Measurements from ENCODE around the gene AQP7.
"Not testable (repeated sequence)": the region's sequence is repeated elsewhere in the genome, so short reads cannot be mapped to it uniquely, and the experiment has no call there.

AQP7 gene

DNA sequence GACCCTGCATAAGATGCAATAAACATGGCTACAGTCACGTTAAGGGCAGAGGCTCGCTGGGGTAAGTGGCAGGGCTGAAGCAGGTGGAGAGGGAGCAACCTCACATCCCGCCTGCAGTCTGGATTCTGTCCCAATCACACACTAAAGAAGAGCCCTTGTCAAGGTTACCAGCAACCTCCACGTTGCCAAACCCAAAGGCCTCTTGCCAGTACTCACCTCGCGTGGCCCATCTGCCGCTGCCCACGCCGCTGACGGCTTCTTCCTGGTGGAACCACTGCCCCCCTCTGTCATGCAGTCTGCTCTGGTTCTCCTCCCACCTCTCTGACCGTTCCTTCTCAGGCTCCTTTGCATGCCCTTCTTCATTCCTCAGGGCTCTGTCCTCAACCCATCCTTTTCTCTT lies 8.8 kb downstream of the AQP7 start:
- no peak for DNase-seq

DNA sequence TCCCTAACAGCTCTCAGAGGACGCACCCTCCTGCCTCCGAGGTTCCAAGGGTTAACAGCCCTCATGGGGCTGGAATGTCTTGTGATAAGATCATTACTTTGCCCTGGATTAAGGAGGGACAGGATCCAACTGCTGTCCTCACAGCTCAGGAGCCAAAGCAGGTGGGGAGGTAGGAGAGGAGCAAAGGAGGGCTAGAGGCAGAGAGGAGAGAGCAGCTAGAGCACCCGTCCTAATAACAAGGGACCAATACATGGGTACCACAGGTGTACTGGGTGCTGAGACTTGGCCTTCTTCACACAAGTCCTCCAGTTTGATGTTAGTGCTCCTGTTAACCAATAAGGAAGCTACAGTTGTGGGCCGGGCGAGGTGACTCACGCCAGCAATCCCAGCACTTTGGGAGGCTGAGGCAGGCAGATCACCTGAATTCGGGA lies 9.8 kb downstream of the AQP7 start:
- DNase-seq = not testable (repeated sequence)

DNA sequence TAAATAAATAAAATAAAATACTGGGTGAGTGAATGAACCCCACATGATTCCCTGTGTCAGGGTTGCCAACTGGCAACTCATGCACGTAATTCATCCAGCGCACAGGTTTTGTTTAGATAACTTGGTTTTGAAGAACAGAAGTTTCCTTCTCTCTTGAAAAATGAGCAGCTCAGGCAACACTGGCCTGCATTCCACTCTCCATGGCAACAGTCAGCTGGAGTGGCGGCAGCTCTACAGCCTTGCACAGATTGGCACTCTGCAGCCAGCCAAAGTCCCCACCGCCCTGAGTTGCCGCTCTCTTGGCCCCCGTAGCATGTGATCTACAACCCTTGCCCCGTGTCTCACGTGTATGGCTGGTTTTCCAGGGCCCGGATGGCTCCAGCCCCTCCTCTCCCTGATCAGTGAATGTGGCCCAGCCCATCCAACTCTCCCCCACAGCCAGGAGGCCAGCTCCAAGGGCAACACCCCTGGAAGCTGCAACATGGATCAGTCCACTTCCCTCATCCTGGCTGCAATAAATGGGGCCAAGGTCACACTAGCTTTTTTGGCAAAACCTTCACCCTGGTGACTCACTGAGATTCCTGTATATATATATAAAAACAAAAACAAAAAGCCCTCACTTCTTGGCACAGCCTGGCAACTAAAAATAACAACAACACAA lies 11.1 kb downstream of the AQP7 start:
- DNase-seq = not testable (repeated sequence)

DNA sequence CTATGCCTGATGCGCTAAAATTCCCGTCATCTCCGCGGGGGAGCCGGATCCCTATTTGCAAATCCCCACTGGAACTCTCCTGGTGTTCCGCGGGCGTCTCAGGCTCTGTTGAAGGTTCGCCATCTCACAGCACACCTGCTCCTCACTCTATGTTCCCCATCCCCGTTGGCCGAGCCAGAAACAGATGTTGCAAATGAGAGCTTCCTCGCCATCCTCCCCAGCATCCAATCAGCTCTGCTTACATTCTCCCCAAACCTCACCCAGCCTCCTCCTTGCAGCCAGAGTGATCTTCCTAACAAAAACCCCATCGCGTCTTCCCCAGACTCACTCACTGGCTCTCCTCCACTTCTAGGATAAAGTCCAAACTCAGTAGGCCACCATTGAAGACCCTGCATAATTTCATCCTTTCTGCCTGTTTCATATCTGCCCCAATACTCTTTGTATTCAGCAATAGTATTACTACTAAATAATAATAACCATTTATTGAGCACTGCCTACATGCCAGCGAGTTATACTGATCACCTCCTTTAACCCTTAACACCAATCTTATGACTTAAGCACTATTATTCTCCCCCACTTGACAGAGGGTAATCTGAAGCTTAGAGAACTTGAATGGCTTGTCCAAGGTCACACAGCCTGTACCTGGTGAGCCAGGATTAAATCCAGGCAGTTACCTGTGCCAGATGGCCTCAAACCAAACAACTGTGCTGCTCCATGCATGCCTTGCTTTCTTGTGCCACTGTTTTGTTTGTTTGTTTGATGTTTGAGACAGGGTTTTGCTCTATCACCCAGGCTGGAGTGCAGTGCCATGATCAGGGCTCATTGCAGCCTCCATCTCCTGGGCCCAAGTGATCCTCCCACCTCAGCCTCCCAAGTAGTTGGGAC lies 14.0 kb downstream of the AQP7 start:
- DNase-seq = no peak

DNA sequence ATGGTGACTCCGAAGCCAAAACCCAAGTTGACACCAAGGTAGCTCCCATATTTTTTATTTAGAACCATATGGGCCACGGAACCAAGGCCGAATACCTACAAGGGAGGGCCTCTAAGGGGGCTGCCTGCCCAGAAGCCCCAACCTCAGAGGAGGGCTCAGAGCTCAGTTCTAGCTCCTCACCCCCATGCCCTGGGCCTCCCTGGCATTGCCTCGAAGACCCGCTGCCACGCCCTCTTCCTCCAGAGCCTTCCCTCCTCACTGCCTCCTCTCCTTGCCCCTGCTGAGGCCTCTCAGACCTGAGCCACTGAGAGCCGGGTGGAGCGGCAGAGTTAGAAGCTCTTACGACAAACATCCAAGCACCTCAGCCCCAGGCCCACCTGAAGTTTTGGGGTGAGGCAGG lies 15.4 kb downstream of the AQP7 start:
- not testable (repeated sequence) for DNase-seq

DNA sequence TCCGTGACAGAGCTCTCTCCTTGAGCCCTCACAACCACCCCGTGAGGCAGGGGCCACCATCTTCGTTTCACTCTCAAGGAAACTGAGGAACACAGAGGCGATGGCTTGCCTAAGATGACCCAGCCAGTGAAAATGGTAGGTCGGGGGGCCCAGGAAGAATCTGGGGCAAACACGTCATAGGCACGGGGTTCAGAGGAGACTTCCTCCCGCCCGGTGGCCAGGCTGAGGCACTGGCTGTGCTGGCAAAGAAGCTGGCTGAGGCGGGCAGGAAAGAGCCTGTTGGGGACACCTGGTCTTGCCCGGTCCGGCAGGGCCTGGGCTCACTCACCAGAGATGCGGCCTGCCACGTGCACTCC lies 15.7 kb downstream of the AQP7 start:
- not testable (repeated sequence) for DNase-seq

DNA sequence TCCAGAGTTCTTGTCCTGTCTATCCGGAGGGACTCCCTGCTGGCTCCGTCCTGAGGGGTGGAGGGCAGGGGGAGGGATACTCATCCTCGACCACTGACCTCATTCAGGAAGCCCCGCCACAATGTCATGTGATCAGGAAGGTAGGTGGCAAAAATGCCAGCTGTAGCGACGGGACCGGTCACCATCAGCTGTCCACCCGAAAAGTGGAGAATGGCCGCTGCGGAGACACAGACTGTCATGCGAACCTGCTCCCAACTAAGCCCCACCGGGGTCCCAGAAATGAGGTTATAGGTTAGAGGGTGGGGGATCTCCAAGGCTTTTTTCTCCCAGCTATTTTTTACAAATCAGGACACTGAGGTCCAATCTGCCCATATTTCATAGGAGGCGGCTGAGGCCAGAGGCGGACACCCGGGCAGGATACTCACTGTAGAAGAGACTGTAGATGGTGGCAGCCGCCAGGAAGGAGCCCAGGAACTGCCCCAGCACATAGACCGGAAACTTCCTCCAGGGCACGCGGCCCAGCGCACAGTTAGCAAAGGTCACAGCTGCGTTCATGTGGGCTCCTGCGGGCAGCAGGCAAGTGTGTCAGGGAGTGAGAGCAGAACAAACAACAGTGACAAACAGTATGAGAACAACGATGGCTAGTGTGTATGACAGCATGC lies 16.3 kb downstream of the AQP7 start:
- not testable (repeated sequence) for DNase-seq

DNA sequence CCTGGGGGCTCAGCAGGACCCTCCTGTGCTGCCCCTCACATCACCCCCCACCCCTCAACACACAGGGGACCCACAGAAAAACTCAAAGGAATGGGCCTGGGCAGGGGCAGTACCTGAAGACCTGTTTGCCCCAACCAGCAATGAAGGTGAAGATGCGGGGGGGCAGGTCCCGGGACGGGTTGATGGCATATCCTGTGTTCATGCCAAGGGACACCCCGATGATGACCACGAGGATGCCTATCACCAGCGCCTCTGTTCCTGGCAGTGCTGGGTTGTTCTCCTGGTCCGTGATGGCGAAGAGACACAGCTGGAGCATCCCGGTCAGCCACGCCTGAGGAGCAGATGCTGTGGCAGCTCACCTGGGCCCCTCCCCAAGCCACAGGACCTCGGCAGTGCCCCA lies 16.8 kb downstream of the AQP7 start:
- DNase-seq = not testable (repeated sequence)

DNA sequence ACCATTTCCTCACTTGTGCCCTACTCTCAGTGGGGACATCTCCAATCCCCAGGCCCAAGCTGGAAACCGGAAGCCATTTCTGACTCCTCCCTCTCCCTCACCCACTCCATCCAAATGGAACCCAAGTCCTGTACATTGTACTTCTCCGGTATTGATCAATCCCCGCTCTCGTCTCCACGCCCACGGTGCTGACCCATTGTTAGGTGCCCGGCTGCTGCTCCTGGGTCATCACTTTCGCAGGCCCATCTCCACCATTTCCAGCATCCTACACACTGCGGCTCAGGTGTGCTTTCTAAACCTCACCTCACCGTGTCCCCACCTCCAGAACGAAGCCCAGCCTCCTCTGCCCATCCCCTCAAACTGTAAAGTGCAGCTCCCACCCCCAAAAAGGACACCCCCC lies 19.0 kb downstream of the AQP7 start:
- not testable (repeated sequence) for DNase-seq

DNA sequence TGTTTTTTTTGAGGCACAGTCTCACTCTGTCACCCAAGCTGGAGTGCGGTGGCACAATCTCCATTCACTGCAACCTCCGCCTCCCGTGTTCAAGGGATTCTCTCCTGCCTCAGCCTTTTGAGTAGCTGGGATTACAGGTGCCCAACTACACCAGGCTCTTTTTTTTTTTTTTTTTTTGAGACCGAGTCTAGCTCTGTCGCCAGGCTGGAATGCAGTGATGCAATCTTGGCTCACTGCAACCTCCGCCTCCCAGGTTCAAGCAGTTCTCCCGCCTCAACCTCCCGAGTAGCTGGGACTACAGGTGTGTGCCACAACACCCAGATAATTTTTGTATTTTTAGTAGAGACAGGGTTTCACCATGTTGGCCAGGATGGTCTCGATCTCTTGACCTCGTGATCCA lies 20.0 kb downstream of the AQP7 start:
- not testable (repeated sequence) for DNase-seq

DNA sequence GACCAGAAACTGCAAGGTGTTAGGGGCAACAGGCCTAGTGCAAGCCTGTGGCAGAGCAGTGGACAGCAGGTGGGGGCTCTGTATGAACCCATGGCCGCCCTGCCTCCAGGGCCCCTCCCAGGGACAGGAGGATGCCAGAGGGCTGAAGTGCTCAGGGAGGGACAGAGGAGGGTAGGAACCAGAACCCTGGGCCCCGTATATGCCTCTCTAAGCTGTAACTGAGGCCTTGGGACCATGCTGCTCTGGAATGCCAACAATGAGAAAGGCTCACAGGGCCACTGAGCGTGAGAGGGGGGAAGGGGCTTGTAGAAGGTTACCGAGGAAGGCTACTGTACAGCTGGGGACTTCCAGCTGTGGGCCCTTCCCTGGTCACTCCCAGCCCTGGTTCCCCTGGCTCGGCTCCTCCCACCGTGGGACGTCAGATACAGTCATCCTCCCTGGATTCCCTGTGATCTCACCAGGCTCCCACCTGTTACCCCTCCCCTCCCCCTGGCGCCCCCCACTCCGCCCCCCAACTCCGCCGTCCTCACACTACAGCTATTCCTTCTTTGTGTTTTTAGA lies 21.1 kb downstream of the AQP7 start:
- no peak for DNase-seq

DNA sequence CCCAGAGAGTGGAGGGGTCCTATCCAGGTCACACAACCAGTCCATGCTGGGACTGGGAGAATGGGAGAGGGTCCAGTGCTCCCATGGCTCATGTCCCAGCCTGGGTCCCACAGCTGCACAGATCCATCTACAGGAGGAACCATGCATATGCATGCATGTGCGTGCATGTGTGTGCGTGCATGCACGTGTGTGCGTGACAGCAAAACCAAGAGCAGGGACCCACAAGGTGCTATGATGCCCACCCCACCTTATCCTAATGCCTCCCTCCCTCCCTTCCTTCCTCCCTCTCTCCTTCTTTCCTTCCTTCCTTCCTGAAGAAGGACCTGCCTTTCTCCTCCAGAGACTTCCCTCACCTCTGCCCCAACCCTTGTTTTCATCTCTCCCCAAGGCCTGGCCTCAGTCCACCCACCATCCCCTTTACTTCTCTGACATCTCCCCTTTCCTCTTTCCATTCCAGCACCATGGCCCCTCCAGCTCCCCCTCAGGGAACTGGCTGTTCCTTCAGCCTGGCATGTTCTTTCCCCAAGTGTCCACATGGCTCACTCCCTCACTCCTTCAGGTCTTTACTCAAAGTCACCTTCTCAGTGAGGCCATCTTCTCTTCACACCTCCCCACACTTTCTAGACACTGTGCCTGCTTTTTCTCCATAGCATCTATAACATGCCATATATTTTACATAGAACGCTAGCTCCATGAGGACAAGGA lies 21.8 kb downstream of the AQP7 start:
- DNase-seq = no peak

DNA sequence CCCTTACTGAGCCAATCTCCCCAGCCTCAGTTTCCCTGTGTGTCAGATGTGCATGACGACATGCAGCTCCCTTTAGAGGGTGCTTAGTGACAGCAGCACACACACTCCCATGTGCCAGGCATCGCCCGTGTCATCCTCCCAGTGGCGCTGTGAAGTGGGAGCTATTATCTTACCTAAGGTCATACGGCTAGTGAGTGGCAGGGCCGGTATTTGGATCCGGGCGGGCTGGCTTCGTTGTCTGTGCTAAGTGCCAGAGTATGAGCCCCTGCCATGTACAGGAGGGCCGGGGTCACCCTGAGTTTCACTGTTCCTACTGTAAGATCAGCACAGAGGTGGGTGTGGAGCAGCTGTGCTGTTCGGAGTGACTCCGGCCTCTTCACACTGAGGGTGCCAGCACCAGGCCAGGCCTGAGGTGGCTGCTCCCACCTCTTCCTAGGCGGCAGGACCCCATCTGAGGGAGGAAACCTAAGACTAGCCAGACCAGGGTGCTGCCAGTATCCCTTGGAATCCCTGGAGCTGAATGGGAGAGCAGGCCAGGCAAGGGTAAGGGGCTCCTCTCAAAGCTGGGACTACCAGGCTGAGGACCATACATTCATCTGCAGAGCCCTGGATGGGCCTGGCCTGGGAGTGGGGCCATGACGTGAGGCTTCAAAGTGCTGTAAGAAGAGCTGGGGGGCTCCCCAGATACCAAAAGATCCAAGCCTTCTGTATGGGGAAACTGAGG lies 22.5 kb downstream of the AQP7 start:
- DNase-seq = no peak

DNA sequence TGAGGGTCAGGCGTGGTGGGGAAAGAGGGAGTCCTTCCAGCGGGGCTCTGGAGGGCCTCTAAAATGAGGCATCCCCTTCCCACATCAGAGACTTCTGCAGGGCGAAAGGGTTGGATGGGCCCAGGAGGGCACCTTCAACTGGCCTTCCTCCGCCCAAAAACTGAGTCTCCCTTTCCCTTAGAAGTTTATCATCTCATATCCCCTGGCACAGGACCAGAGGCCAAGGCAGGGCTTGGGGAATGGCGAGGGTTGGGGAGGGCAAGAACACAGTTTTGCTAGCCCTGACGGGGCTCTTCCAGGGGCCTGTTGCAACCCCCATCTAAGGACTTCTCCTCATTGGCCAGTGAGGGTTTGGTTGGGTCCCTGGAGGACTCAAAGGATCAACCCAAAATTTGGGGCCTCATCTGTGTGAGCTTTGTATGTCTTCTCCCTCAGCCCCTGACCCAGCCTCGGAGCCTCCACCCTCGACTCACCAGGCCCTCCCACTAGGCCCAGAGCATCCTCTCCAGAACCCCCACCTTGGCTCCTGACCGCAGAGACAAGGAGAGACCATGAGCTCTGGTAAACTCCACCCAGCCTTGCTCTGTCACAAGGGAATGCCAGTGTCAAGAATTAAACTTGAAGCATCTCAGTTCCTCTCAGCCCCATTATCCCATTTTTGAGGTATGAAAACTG lies 24.1 kb downstream of the AQP7 start:
- DNase-seq = no peak

DNA sequence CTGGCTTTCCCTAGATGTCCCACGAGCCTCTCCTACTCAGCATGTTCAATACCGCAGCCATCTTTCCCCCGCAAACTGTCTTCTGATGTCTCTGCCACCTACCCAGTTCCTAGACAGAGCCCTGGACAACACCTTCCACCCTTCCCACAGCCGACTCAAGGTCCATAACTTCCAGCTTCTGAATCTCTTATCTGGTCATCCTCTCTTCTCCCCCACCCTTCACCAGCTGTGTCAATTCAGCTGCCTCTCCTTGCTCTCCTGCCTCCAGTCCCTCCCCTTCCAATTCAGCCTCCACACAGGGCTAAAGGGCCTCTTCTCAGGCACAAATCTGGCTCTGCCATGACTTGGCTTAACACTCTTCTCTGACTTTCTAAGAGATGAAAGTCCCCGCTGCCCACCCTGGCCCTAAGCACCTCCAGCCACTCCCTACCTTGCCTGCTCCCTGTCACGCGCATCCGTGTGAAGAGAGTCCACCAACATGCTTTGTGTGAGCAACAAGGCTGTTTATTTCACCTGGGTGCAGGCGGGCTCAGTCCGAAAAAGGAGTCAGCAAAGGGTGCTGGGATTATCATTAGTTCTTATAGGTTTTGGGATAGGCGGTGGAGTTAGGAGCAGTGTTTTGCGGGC lies 25.2 kb downstream of the AQP7 start:
- DNase-seq = no peak

DNA sequence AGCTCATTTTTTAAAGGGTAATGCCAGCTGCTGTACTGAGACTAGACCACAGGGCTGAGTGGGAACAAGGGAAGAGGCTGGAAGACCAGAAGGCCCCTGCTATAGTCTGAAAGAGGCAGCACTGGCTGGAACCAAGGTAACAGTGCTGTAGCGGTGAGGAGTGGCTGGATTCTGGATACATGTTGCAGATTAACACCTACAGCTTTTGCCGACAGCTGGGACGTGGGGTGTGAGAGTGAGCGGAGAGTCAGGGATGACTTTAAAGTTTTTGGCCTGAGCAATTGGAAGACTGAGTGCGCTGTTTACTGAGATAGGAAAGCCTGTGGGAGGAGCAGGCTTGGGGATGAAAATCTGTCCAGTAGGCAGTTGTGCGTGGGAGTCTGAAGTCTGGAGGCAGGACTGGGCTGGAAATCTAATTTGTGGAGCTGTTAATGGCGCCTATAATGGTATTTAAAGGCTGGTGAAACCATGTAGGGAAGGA lies 26.5 kb downstream of the AQP7 start:
- DNase-seq = no peak

DNA sequence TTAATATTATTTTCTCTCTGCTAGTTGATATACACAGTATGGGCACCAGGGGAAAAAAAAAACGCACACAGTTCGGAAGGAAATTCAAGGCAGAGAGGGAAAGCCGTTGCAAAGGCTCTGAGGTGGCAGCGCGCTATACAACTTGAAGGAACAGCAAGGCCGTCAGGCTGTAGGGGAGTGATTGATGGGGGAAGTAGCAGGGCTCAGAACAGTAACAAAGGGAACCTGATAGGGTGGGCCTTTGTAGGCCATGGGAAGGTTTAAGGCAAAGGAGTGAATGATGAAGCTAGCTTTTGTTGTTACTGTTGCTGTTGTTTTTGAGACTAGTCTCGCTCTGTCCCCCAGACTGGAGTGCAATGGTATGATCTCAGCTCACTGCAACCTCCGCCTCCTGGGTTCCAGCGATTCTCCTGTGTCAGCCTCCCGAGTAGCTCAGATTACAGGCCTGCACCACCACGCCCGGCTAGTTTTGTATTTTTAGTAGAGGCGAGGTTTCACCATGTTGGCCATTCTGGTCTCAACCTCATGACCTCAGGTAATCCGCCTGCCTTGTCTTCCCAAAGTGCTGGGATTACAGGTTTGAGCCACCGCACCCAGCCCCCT lies 27.0 kb downstream of the AQP7 start:
- DNase-seq = no peak

DNA sequence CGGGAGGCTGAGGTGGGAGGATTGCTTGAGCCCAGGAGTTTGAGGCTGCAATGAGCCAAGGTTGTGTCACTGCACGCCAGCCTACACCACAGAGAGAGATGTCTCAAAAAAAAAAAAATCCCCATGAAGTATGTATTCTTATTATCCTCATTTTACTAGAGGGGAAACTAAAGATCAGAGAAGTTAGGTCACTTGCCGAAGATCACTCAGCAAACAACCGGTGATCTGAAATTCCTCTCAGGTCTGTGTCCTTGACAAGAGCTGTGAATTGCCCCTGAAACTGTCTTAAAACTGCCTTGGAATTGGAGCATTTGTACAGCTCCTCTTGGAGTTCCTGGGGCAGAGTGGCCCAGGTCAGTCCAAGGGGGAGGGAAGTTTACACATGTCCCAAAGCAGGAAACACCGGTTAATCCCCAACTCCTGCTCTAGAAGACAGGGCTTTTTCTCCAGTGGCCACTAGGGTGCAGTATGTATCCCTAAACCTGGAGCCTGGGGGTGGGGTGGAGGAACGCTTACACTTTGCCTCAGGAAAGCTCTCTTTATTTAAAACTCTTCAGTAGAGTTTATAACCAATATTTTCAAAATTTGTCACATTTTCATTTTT lies 27.6 kb downstream of the AQP7 start:
- peak; percentile 80 for DNase-seq

DNA sequence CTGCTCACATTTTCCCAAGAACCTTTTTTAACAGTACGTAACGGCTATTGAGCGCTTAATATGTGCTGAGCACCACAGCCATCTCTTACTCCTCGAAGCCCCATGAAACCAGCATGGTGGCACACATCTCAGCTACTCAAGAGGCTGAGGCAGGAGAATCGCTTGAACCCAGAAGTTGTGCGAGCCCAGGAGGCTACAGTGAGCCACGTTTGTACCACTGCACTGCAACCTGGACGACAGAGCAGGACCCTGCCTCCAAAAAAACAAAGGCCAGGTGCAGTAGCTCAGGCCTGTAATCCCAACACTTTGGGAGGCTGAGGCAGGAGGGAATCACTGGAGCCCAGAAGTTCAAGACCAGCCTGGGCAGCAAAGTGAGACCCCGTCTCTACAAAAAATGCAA lies 28.2 kb downstream of the AQP7 start:
- DNase-seq = no peak

DNA sequence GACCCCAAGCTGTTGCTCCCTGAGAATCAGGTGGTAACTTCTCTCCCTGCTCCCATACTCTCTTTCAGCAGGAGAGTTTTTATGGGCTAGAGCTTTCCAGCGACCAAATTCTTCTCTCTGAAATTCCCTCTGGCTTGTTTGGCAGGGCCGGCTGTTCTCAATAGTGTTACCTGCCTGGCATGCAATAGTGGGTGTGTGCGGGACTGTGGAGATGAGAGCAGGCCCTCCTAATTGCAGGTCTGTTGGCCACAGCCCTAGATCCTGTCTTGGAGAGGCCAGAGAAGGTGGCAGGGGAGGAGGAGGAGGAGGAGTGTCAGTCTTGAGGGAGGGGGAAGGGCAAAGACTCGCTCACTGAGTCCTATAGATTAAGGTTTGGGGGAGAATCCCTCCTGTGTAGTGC lies 29.5 kb downstream of the AQP7 start:
- no peak for DNase-seq

Data from activated CD4-positive, alpha-beta T cell treated with anti-CD3 and anti-CD28 coated beads for 48 hours (primary cell).